Hepatocyte (in vitro differentiated cells): ENCODE results near the gene NUB1. TPM values are rescaled to one million over a fixed set of nuclear protein-coding genes. Genes with fewer than 3 reads are reported as not detected.

ENCODE experiments used
- DNase-seq: peaks from one replicate; pipeline ENCODE4 v3.0.0-alpha.2; 2016; ENCODE audit warnings: low spot score
- H2AFZ ChIP-seq: fragments of 200-600 bp; sonication (generic); 2 replicates; pipeline ENCODE4 v1.6.0; 2016; ENCODE audit warnings: antibody characterized with exemption, mild to moderate bottlenecking
- H3K27ac ChIP-seq: fragments of 200-600 bp; sonication (generic); 2 replicates; pipeline ENCODE4 v1.5.1; 2016; ENCODE audit warnings: mild to moderate bottlenecking
- H3K27me3 ChIP-seq: fragments of 200-600 bp; sonication (generic); 2 replicates; pipeline ENCODE4 v1.6.1; 2016
- H3K36me3 ChIP-seq: fragments of 200-600 bp; sonication (generic); replicated peaks from 2 replicates; pipeline ENCODE4 v1.5.1; 2016; ENCODE audit warnings: low read depth; ENCODE audit not compliant: insufficient read depth
- H3K4me1 ChIP-seq: fragments of 200-600 bp; sonication (generic); 2 replicates; pipeline ENCODE4 v1.5.1; 2016; ENCODE audit warnings: mild to moderate bottlenecking, moderate library complexity; ENCODE audit not compliant: insufficient read depth
- H3K4me2 ChIP-seq: fragments of 200-600 bp; sonication (generic); 2 replicates; pipeline ENCODE4 v1.6.0; 2016
- H3K4me3 ChIP-seq: fragments of 200-600 bp; sonication (generic); 2 replicates; pipeline ENCODE4 v1.5.1; 2016; ENCODE audit warnings: mild to moderate bottlenecking
- H3K79me2 ChIP-seq: fragments of 200-600 bp; sonication (generic); 2 replicates; pipeline ENCODE4 v1.6.0; 2017; ENCODE audit warnings: mild to moderate bottlenecking
- H3K9me2 ChIP-seq: fragments of 200-600 bp; sonication (generic); replicated peaks from 2 replicates; pipeline ENCODE4 v1.6.0; 2017; ENCODE audit warnings: mild to moderate bottlenecking; ENCODE audit not compliant: insufficient read depth
- H3K9me3 ChIP-seq: fragments of 200-600 bp; sonication (generic); 2 replicates; pipeline ENCODE4 v1.5.1; 2016; ENCODE audit warnings: low read depth, mild to moderate bottlenecking
- H4K20me1 ChIP-seq: fragments of 200-600 bp; sonication (generic); 2 replicates; pipeline ENCODE4 v1.6.0; 2016; ENCODE audit warnings: mild to moderate bottlenecking; ENCODE audit not compliant: insufficient read depth, poor library complexity, severe bottlenecking
- EZH2 ChIP-seq: fragments of 200-600 bp; sonication (generic); IDR thresholded peaks from 2 replicates; pipeline ENCODE4 v1.6.1; 2016; ENCODE audit warnings: antibody characterized with exemption, mild to moderate bottlenecking, borderline replicate concordance
- EZH2phosphoT487 ChIP-seq: fragments of 200-600 bp; sonication (generic); IDR thresholded peaks from one replicate; pipeline ENCODE4 v1.6.1; 2018; ENCODE audit warnings: antibody characterized with exemption, mild to moderate bottlenecking, low read depth, moderate library complexity; ENCODE audit not compliant: unreplicated experiment, severe bottlenecking
- WGBS: methylation state at CpG from one replicate; pipeline ENCODE4 v1.1.6; 2016; ENCODE audit warnings: low lambda C conversion rate; ENCODE audit errors: missing lambda C conversion rate; 5-methylcytosine and 5-hydroxymethylcytosine counted together
- polyA plus RNA-seq: library from polyadenylated mRNA; unstranded; fragments of >200 nt; fragmentation: Nextera tagmentation; extraction: Ambion mirVana; gene quantifications from 2 replicates; pipeline ENCODE4 v1.2.1, GENCODE V29; 2016
- total RNA-seq: library from RNA; depleted of rRNA; stranded (reverse); fragments of >200 nt; gene quantifications from 2 replicates; pipeline ENCODE4 v1.2.3, GENCODE V29; 2014
- TF ChIP-seq, protein P1 (sequence below): fragments of 200-600 bp; sonication (generic); IDR thresholded peaks from 2 replicates; pipeline ENCODE4 v1.5.1; 2016; ENCODE audit warnings: antibody characterized with exemption, mild to moderate bottlenecking; ENCODE audit not compliant: poor library complexity

Gene NUB1
- total and polyA plus RNA-seq, 2 experiments from 2014 or later, result 28.4 to 38.6 TPM

DNA sequence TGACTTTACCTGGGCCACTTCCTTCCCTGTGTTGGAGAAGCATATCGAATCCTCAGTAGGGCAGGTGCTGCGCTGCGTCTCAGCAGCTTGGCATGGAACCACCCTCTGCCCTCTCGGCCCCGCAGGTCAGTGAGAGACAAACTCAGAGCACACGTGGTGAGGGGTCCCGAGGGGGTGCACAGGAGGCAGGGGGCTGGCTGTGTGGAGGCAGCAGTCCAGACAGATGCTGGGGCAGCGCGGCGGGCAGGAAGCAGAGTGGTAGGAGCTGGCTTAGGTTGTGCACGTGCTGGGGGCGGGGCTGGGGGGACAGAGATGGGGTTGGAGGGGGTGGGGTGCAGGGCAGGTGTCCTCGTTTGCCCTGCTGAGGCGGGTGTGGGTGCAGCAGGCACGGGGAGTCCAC lies 33.1 kb downstream of the NUB1 start:
- WGBS, result 89% methylated on average over 12 of the region's 15 CpGs
- H3K9me3 ChIP-seq, result no peaks in the 10 kb centered on the region
- H3K27me3 ChIP-seq, result no peaks in the 10 kb centered on the region
- no peak for DNase-seq
- H3K27ac ChIP-seq, result no peak overlapping the region
- H2AFZ ChIP-seq, result no peak overlapping the region
- H3K4me2 ChIP-seq, result no peak overlapping the region
- H4K20me1 ChIP-seq, result no peaks in the 10 kb centered on the region
- no peaks in the 10 kb centered on the region for H3K36me3 ChIP-seq
- H3K9me2 ChIP-seq, result no peaks in the 10 kb centered on the region
- TF ChIP-seq EZH2 (no peak), EZH2phosphoT487 (no peak)
- TF ChIP-seq, protein P1, sequence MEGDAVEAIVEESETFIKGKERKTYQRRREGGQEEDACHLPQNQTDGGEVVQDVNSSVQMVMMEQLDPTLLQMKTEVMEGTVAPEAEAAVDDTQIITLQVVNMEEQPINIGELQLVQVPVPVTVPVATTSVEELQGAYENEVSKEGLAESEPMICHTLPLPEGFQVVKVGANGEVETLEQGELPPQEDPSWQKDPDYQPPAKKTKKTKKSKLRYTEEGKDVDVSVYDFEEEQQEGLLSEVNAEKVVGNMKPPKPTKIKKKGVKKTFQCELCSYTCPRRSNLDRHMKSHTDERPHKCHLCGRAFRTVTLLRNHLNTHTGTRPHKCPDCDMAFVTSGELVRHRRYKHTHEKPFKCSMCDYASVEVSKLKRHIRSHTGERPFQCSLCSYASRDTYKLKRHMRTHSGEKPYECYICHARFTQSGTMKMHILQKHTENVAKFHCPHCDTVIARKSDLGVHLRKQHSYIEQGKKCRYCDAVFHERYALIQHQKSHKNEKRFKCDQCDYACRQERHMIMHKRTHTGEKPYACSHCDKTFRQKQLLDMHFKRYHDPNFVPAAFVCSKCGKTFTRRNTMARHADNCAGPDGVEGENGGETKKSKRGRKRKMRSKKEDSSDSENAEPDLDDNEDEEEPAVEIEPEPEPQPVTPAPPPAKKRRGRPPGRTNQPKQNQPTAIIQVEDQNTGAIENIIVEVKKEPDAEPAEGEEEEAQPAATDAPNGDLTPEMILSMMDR, result no peak
- no peaks in the 10 kb centered on the region for H3K4me1 ChIP-seq
- no peaks in the 10 kb centered on the region for H3K79me2 ChIP-seq
- H3K4me3 ChIP-seq, result no peak overlapping the region

DNA sequence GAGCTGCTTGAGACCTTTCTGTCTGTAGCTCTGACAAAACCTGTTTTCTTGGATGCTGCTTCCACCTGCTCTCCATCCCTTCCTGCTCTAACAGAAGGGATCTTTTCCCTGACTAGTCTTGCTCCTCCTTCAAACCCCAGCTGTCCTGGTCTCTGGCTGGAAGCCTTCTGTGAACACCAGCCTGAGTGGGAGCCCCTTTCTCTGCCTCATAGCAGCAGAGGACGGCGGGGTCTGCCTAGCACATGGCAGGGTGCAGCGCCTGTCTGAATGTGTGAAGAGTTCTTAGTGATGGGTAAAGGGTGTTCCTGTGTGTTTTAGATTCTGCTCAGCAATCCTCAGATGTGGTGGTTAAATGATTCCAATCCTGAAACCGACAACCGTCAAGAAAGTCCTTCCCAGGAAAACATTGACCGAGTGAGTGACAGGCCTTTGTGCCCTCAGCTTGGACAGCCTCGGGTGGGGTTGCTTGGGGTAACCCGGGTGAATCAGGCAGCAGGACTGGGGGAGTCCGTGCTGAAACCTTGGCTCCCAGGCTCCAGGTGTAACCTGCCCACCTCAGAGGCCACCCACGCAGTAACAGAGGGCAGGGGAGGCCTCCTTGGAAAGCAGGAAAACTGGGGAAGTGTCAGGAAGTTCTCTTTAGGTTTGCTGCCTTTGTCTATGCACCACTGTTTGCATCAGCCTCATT lies 34.1 kb downstream of the NUB1 start:
- H3K27me3 ChIP-seq, result no peaks in the 10 kb centered on the region
- H3K36me3 ChIP-seq, result no peaks in the 10 kb centered on the region
- TF ChIP-seq, protein P1, result no peak
- TF ChIP-seq EZH2phosphoT487 (no peak), EZH2 (no peak)
- H3K9me2 ChIP-seq, result no peaks in the 10 kb centered on the region
- H3K4me3 ChIP-seq, result no peak overlapping the region
- H2AFZ ChIP-seq, result no peak overlapping the region
- DNase-seq, result no peak
- no peak overlapping the region for H3K27ac ChIP-seq
- no peaks in the 10 kb centered on the region for H3K9me3 ChIP-seq
- 96% methylated on average over 10 of the region's 10 CpGs for whole genome bisulfite sequencing
- H4K20me1 ChIP-seq, result no peaks in the 10 kb centered on the region
- no peak overlapping the region for H3K4me2 ChIP-seq
- no peaks in the 10 kb centered on the region for H3K4me1 ChIP-seq
- H3K79me2 ChIP-seq, result no peaks in the 10 kb centered on the region

DNA sequence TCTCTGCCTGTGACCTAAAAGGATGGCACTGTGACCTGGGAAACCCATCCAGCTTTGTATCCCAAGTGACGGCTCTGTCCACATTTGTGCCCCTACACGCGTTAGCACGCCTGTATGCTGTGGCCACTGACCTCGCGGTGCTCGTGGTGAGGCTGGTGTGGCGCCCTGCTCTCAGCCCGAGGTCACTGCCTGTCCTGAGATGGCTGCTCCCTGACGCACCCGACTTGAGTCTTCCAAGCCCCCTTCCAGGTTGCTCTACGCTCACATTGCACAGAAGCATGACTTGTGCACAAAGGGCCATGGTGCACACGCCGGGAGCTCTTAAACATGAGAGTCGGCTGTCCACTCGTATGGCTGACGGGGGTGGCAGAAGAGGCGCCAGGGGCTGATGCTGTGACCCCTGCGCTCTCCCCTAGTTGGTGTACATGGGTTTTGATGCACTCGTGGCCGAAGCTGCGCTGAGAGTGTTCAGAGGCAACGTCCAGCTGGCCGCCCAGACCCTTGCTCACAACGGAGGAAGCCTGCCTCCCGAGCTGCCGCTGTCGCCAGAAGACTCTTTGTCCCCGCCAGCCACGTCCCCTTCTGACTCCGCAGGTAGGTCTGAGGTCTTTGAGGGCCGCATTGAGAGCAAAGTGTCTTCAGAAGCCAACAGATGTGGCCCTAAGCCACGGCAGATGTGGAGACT lies 34.7 kb downstream of the NUB1 start:
- Histone ChIP-seq H3K27ac (no peak overlapping the region), H3K36me3 (no peaks in the 10 kb centered on the region), H3K4me2 (no peak overlapping the region), H3K9me3 (no peaks in the 10 kb centered on the region), H4K20me1 (no peaks in the 10 kb centered on the region), H3K27me3 (peaks cover under 1% of the 10 kb centered on the region), H3K4me3 (no peak overlapping the region), H3K79me2 (no peaks in the 10 kb centered on the region), H2AFZ (no peak overlapping the region), H3K9me2 (no peaks in the 10 kb centered on the region), H3K4me1 (peaks cover 2% of the 10 kb centered on the region)
- DNase-seq, result no peak
- TF ChIP-seq EZH2phosphoT487 (no peak), EZH2 (no peak)
- TF ChIP-seq, protein P1, result no peak
- 98% methylated on average over 33 of the region's 33 CpGs for WGBS
